Neural progenitor cell (in vitro differentiated cells): Measurements from ENCODE around the gene LITAFD. TPM values are rescaled to one million over a fixed set of nuclear protein-coding genes. Genes with fewer than 3 reads are reported as not detected.

Experiments
- DNase-seq: peaks from one replicate; pipeline ENCODE4 v3.0.0-alpha.2; 2016; ENCODE audit warnings: low spot score
- H2AFZ ChIP-seq: fragments of 200-600 bp; sonication (generic); replicated peaks from 2 replicates; pipeline ENCODE4 v1.6.1; 2016; ENCODE audit warnings: antibody characterized with exemption
- H3F3A ChIP-seq: fragments of 200-600 bp; sonication (generic); 2 replicates; pipeline ENCODE4 v1.6.1; 2016; ENCODE audit warnings: antibody characterized with exemption, low read depth
- H3K27ac ChIP-seq: fragments of 200-600 bp; sonication (generic); 2 replicates; pipeline ENCODE4 v1.5.1; 2016; ENCODE audit warnings: mild to moderate bottlenecking
- H3K27me3 ChIP-seq: fragments of 200-600 bp; sonication (generic); 2 replicates; pipeline ENCODE4 v1.6.1; 2016; ENCODE audit warnings: mild to moderate bottlenecking, moderate library complexity
- H3K36me3 ChIP-seq: fragments of 200-600 bp; sonication (generic); 2 replicates; pipeline ENCODE4 v1.5.1; 2016
- H3K4me1 ChIP-seq: fragments of 200-600 bp; sonication (generic); 2 replicates; pipeline ENCODE4 v1.6.1; 2016; ENCODE audit warnings: mixed run types
- H3K4me2 ChIP-seq: fragments of 200-600 bp; sonication (generic); 2 replicates; pipeline ENCODE4 v1.6.1; 2016
- H3K4me3 ChIP-seq: fragments of 200-600 bp; sonication (generic); 2 replicates; pipeline ENCODE4 v1.5.1; 2016
- H3K79me2 ChIP-seq: fragments of 200-600 bp; sonication (generic); 2 replicates; pipeline ENCODE4 v1.6.1; 2016; ENCODE audit warnings: low read depth
- H3K9ac ChIP-seq: fragments of 200-600 bp; sonication (generic); 2 replicates; pipeline ENCODE4 v1.6.1; 2016
- H3K9me3 ChIP-seq: fragments of 200-600 bp; sonication (generic); 2 replicates; pipeline ENCODE4 v1.5.1; 2016; ENCODE audit warnings: low read depth
- H4K20me1 ChIP-seq: fragments of 200-600 bp; sonication (generic); 2 replicates; pipeline ENCODE4 v1.6.1; 2016; ENCODE audit warnings: low read depth
- H3K27ac Mint-ChIP-seq: 3 replicates; pipeline ENCODE4 v1.8.0; 2021; ENCODE audit warnings: mixed read lengths
- H3K27me3 Mint-ChIP-seq: 2 replicates; pipeline ENCODE4 v1.8.0; 2022; ENCODE audit warnings: low read depth, mild to moderate bottlenecking, inconsistent platforms, moderate library complexity, mixed read lengths; ENCODE audit not compliant: insufficient read depth
- H3K36me3 Mint-ChIP-seq: 3 replicates; pipeline ENCODE4 v1.8.0; 2021; ENCODE audit warnings: mixed read lengths
- H3K4me1 Mint-ChIP-seq: 3 replicates; pipeline ENCODE4 v1.8.0; 2021; ENCODE audit warnings: mixed read lengths
- H3K4me3 Mint-ChIP-seq: 3 replicates; pipeline ENCODE4 v1.8.0; 2021; ENCODE audit warnings: mild to moderate bottlenecking, moderate library complexity, mixed read lengths
- H3K9me3 Mint-ChIP-seq: 3 replicates; pipeline ENCODE4 v1.8.0; 2020; ENCODE audit warnings: mixed read lengths
- EZH2 ChIP-seq: fragments of 200-600 bp; sonication (generic); IDR thresholded peaks from 2 replicates; pipeline ENCODE4 v1.6.1; 2017; ENCODE audit warnings: antibody characterized with exemption, mild to moderate bottlenecking, moderate library complexity
- EZH2phosphoT487 ChIP-seq: fragments of 200-600 bp; sonication (generic); IDR thresholded peaks from 2 replicates; pipeline ENCODE4 v1.6.1; 2017; ENCODE audit warnings: antibody characterized with exemption
- total RNA-seq: library from RNA; depleted of rRNA; stranded (reverse); fragments of >200 nt; gene quantifications from 2 replicates; pipeline ENCODE4 v1.2.3, GENCODE V29; 2015; ENCODE audit warnings: low replicate concordance
- TF ChIP-seq, protein P1 (sequence below): fragments of 200-600 bp; sonication (generic); IDR thresholded peaks from 2 replicates; pipeline ENCODE4 v1.5.1; 2017; ENCODE audit warnings: antibody characterized with exemption, mild to moderate bottlenecking

Gene LITAFD
- total RNA-seq, 1 donor from 2014 or later = not detected

DNA sequence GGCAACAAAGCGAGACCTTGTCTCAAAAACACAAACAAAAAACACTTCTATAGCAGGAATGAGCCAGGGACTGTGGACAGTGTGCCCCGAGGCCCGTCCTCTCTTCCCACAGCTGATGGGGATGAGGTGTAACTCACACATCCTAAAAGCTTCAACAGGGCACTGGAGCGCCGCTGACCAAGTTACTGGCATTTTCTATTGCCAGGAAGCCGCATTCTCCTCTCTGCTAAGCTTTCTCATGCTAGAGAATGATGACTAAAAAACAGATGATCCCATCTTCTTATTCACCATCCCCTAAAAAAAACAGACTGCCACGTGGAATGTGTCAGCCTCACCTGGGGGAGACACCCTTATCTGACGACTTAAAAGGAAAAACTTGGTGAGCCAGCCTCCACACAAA, 29.6 kb upstream of the LITAFD start:
- Histone ChIP-seq H3K4me2 (no peak overlapping the region), H3K27me3 (no peaks in the 10 kb centered on the region), H3F3A (peaks cover 19% of the 10 kb centered on the region), H3K79me2 (no peaks in the 10 kb centered on the region), H3K9me3 (no peaks in the 10 kb centered on the region), H4K20me1 (peaks cover 38% of the 10 kb centered on the region), H3K27ac (no peak overlapping the region), H3K9ac (no peak overlapping the region), H3K4me1 (no peaks in the 10 kb centered on the region), H2AFZ (no peak overlapping the region), H3K36me3 (no peaks in the 10 kb centered on the region), H3K4me3 (no peak overlapping the region)
- H3K4me3 Mint-ChIP-seq = no peak overlapping the region
- H3K27me3 Mint-ChIP-seq = peaks cover 5% of the 10 kb centered on the region
- peaks cover 16% of the 10 kb centered on the region for H3K4me1 Mint-ChIP-seq
- H3K9me3 Mint-ChIP-seq = no peaks in the 10 kb centered on the region
- TF ChIP-seq, protein P1, sequence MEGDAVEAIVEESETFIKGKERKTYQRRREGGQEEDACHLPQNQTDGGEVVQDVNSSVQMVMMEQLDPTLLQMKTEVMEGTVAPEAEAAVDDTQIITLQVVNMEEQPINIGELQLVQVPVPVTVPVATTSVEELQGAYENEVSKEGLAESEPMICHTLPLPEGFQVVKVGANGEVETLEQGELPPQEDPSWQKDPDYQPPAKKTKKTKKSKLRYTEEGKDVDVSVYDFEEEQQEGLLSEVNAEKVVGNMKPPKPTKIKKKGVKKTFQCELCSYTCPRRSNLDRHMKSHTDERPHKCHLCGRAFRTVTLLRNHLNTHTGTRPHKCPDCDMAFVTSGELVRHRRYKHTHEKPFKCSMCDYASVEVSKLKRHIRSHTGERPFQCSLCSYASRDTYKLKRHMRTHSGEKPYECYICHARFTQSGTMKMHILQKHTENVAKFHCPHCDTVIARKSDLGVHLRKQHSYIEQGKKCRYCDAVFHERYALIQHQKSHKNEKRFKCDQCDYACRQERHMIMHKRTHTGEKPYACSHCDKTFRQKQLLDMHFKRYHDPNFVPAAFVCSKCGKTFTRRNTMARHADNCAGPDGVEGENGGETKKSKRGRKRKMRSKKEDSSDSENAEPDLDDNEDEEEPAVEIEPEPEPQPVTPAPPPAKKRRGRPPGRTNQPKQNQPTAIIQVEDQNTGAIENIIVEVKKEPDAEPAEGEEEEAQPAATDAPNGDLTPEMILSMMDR = no peak
- TF ChIP-seq EZH2phosphoT487 = no peak
- TF ChIP-seq EZH2 = no peak
- no peak for DNase-seq
- H3K36me3 Mint-ChIP-seq = peaks cover 34% of the 10 kb centered on the region
- H3K27ac Mint-ChIP-seq = peak overlapping the region; percentile 57

DNA sequence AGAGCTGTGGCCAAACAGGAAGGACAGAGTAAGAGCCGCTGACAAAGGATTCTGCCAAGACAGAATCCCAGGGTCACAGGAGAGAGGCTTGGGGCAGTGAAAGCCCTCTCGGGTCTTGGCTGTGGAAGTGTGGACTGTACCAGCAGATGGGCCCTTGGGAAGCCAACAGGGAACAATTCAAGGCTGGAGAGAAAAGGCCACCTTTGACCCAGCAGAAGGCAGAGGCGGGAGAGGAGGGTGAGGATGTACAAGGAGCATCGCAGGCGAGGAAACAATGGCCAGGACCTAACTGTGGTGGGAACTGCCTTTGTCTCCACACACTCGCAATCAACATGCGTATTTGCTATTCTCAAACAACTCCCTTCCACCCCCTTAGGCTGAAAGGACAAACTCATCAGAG, 29.0 kb upstream of the LITAFD start:
- Histone ChIP-seq H3K79me2 (peaks cover 4% of the 10 kb centered on the region), H3K4me2 (no peak overlapping the region), H3K9me3 (no peaks in the 10 kb centered on the region), H3K4me1 (no peaks in the 10 kb centered on the region), H3K27ac (peak overlapping the region; percentile 70), H3K27me3 (no peaks in the 10 kb centered on the region), H3K36me3 (no peaks in the 10 kb centered on the region), H3K9ac (no peak overlapping the region), H3F3A (peaks cover 19% of the 10 kb centered on the region), H2AFZ (no peak overlapping the region), H3K4me3 (no peak overlapping the region), H4K20me1 (peaks cover 43% of the 10 kb centered on the region)
- no peak overlapping the region for H3K4me3 Mint-ChIP-seq
- H3K9me3 Mint-ChIP-seq = no peaks in the 10 kb centered on the region
- H3K4me1 Mint-ChIP-seq = peaks cover 16% of the 10 kb centered on the region
- peaks cover 38% of the 10 kb centered on the region for H3K36me3 Mint-ChIP-seq
- peaks cover 8% of the 10 kb centered on the region for H3K27me3 Mint-ChIP-seq
- no peak overlapping the region for H3K27ac Mint-ChIP-seq
- TF ChIP-seq EZH2phosphoT487 = no peak
- no peak for TF ChIP-seq EZH2
- TF ChIP-seq, protein P1 = no peak
- no peak for DNase-seq

DNA sequence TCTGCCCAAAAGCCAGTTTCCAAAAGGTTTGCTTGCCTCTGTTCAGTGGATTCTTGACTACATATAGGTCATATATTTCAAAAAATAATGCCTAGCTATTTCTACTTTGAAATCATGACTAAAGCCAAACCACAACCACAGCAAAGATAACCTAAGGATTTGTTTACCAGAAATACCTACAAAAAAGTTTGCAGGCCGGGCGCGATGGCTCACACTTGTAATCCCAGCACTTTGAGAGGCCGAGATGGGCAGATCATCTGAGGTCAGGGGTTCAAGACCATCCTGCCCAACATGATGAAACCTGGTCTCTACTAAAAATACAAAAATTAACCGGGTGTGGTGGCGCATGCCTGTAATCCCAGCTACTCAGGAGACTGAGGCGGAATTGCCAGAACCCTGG, 28.5 kb upstream of the LITAFD start:
- peaks cover 19% of the 10 kb centered on the region for H3F3A ChIP-seq
- no peaks in the 10 kb centered on the region for H3K9me3 ChIP-seq
- H3K4me1 Mint-ChIP-seq = peaks cover 16% of the 10 kb centered on the region
- H3K36me3 Mint-ChIP-seq = peaks cover 40% of the 10 kb centered on the region
- no peak overlapping the region for H2AFZ ChIP-seq
- DNase-seq = no peak
- H3K9me3 Mint-ChIP-seq = no peaks in the 10 kb centered on the region
- no peak for TF ChIP-seq EZH2
- TF ChIP-seq, protein P1 = no peak
- TF ChIP-seq EZH2phosphoT487 = no peak
- no peaks in the 10 kb centered on the region for H3K4me1 ChIP-seq
- H3K36me3 ChIP-seq = no peaks in the 10 kb centered on the region
- peaks cover 8% of the 10 kb centered on the region for H3K27me3 Mint-ChIP-seq
- H3K27ac ChIP-seq = no peak overlapping the region
- no peak overlapping the region for H3K4me3 ChIP-seq
- no peak overlapping the region for H3K27ac Mint-ChIP-seq
- H3K4me3 Mint-ChIP-seq = no peak overlapping the region
- no peak overlapping the region for H3K4me2 ChIP-seq
- peaks cover 9% of the 10 kb centered on the region for H3K79me2 ChIP-seq
- no peaks in the 10 kb centered on the region for H3K27me3 ChIP-seq
- H4K20me1 ChIP-seq = peaks cover 47% of the 10 kb centered on the region
- H3K9ac ChIP-seq = no peak overlapping the region
